Measurements from ENCODE around the gene KCNE4.

- TF ChIP-seq CTCF (IDR thresholded peaks at IDR 0.05; ENCODE audit: low read depth, low read length) (no peak), POLR2A (IDR thresholded peaks at IDR 0.05; ENCODE audit: extremely low read depth, insufficient read length) (no peak), MAX (IDR thresholded peaks at IDR 0.05; ENCODE audit: low read depth, low read length) (no peak), MYC (IDR thresholded peaks at IDR 0.05; ENCODE audit: low read depth, low read length) (no peak)
Observed at GRCh38 chr2:223096235-223096970, 44.4 kb downstream of the KCNE4 start.

Measured in NB4 (cell line).